ENCODE measurements around the gene NPAS3.

The NPAS3 gene

DNA sequence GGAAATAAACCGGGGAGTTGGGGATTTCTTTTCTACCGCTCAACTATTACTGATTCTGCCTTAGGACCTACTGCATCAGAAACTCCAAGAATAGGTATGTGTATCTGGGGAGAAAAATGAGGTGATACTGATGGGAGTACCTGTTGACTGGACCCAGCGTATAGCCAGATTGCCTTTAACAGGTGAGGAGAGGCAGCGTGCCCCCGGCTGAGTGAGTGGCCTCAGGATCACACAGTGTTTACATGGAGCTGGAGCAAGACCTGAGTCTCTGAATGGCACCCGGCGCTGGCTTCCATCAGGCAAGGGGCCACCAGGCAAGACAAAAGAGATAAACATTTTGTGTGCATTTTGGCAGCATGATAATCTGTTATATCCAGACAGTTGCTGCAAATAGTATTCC, 516.0 kb downstream of the NPAS3 start:
- no peak for DNase-seq

DNA sequence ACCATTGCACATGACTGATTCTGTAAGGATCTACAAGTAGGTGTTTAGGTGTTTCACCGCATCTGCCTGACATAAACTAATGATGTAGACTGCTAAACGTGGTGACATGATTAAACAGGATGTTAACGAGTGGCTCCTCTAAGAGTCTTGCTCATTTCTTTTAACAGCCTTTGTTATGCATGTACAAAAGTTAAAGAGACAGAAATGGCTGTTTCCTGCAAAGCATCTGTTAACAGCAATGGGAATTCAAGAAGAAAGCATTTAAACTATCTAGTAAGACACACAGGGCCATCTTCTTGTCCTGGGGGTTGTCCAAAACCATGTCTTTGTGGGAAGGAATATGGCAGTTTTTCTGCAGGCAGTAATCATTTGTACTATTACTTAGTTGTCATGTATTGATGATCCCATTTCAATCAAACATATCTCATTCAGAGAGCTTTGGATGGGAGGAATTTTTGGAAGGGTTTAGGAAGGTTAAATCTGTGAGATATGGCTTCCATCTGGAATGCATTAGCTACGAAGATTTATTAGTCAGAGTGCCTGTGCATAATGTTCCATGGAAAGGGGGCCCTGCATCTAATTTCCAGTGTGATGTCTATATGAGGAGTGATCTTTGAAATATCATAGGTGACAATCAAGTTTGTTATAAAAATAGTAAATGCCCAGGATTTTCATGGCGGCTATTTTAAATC, 517.1 kb downstream of the NPAS3 start:
- no peak for DNase-seq

DNA sequence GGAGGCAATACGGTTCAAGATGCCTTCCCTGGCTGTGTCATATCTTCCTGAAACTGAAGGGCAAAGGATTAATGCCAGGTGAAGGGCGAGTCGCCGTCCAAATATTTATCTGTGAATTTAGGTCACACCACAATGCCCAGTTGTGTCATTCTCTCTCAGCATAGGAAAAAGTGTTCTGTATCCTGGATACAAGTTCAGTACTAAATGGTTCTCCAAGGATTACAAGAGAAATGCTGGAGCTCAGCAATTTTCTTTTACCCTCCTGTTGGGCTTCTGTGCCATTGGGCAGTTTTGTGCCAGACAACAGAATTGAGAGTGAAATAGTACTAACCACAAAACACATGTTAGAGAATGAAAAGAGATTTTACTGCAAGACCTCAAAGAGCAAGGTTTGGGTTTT, 518.3 kb downstream of the NPAS3 start:
- DNase-seq, result no peak

DNA sequence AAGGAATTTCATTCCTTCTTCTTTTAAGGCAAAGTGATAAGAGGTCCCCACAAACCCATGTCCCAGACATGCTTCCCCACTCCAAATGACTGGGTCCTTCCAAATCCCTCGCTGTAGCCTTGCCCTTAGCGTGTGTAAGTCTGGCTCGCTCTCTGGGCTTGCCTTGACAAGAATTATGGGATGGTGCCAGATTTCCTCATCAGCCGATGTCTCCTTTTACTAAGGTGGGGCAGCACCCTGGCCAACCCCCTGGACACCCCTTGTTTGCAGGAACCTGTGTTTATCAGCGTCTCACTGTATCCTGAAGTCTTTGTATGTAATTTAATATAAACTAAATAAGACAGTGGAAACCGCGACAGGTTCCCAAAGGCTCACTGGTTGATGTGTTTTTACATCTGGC, 518.9 kb downstream of the NPAS3 start:
- DNase-seq, result no peak

DNA sequence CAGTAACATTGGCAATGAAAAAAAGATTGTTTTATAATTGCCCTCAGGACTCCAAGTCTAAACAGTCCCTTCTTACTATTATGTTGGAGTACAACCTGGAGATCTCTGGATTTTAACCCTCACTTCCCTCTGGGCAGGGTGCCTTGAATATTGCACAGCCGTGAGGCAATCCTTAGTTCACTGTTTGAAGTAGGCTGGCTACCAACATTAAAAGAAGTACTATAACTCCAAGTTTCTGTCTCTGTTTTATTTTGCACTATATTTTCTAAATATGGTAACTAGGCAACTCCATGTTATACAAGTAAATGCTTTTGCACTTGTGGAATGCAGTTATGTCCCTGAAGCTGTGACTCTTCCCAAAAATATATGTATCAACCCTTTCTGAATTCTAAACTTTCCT, 521.5 kb downstream of the NPAS3 start:
- DNase-seq, result no peak

DNA sequence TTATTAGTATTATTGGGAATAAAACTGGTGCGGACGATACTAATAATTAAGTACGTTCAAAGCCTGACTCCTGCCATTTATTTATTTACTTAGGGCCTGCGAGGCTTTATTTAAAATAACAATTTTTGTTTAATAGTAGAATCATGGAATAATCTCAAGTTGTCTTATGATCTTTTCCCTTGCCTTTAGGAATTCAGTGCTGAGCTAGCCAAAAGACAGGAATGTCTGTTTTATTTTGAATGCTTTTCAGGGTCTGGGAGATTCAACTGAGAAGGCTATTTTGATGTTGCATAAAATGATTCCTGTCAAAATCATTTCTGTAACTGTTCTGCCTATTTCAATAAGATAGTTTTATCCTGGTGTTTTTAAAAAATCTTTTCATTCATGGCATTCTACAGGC, 522.4 kb downstream of the NPAS3 start:
- no peak for DNase-seq

DNA sequence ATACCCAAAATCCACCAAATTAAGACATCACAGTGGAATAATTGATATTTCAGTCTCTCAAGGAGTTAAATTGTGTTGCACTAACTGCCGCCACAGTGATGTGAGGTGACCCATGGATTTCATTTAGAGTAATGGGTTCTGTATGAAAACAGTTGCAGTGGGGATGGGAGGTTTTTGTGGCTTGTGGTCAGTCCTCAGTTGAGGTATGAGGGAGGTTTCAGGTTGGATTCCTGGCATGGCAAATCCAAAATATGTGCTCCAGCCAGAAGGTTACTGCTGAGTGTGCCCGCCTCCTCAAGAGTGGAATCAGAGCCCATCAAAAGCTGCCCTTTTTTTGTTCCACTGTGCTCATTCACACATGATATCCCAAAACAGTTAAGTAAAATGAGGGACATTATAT, 525.1 kb downstream of the NPAS3 start:
- no peak for DNase-seq

DNA sequence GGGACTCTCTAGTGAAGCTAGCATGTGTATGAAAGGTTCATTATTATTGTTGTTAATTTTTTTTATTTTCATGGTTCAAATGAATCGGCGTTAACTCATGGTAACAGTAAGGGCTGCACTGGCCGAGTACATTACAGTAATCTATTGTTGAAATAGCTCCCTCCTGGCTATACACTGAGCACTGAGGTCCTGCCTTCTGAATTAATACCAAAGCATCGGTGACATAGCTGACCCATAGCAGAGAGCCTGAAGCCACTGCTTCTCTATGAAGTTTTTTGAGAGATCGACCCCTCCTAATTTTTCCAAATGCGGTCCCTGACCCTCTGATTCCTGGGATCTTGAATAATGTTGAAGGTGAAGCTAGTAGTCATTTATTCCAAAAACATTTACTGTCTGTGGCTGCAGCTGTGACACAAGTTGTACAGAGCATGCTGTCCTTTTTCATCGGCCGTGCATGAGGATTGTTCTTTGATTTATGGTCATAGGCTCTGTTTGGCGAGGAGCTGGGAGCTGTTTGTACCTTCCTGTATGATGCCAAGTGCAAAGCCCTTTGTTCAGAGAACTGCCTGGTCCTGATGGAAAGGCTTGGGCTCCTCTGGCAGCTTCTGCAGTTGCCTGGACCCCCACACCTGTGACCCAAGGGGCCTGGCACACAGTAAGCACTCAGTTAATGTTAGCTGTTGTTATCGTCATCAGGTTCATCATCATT, 525.7 kb downstream of the NPAS3 start:
- DNase-seq, result no peak

DNA sequence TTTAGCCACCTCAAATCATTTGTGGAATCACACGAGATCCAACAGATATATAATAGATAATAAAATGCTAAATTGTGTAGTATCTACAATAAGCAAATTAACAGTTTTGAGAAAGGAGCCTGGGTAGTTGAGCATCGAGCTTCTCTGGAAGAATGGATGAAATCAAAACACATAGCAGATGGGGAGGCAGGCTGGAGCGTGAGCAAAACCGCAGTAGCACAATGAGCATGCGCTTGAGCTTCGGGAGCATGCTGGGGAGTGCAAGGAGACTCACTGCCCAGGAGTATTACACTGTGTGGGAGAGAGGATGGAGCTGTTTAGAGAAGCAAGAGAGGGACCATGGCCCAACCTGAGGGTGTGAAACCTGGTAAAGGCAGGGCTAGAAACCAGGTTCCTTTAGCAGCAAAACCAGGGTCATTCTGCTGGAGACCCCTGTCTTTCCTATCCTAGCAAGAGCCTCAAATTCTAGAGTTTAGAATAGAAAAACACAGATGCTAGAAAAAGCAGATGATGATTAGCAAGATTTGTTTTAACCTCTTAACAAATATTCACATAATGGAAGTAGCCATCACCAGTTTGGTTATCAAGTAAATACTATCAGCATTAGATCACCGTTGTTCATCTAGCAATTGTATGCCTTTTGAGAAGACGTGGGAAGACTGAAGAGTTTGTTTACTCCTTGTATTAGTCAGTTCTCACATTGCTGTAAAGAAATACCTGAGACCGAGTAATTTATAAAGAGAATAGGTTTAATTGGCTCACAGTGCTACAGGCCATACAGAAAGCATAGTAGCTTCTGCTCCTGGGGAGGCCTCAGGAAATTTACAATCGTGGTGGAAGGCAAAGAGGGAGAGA, 527.4 kb downstream of the NPAS3 start:
- no peak for DNase-seq

DNA sequence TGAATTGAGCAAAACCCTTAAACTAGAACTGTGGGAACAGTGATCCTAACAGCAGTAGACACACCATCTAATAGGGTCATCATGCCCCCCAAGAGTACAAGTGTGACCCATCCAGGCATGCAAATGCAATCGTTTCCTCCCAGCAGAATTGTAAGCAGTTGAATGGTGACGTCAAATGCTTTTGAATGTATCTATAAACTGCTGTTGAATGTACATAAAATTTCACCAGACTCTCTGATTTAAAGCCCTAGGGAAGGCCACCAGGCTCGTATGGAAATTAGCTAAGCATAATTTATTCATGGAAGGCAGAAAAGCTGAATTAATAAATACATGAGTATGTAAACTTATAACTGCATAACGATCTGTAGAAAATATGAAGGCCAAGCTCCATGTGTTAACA, 529.3 kb downstream of the NPAS3 start:
- no peak for DNase-seq

DNA sequence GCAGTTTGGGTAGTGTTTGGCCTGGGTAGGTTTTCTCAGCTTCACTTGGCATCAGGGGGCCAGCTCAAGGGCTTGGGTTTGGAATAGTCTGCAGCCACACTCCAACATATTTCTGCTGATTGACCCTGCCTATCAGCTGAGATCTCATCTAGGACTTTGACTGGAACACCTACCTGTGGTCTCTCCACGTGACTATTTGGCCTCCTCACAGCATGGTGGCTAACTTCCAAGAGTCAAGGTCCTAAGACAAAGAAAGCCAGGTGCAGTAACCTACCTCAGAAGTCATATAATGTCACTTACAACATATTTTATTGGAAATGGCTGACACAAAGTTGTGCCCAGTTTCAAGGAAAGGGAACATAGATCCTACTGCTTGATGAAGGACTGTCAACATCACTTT, 531.2 kb downstream of the NPAS3 start:
- no peak for DNase-seq

DNA sequence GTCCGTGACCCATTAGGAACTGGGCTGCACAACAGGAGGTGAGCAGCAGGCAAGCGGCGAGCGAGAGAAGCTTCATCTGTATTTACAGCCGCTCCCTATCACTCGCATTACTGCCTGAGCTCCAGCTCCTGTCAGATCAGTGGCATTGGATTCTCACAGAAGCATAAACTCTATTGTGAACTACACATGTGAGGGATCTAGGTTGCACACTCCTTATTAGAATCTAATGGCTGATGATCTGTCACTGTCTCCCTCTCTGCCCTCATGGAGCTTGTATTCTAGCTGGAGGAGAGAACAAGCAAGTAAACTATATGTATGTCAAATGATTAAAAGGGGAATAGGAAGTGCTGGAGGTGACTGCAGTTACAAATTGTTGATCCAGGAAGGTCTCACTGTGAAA, 533.1 kb downstream of the NPAS3 start:
- DNase-seq, result no peak

DNA sequence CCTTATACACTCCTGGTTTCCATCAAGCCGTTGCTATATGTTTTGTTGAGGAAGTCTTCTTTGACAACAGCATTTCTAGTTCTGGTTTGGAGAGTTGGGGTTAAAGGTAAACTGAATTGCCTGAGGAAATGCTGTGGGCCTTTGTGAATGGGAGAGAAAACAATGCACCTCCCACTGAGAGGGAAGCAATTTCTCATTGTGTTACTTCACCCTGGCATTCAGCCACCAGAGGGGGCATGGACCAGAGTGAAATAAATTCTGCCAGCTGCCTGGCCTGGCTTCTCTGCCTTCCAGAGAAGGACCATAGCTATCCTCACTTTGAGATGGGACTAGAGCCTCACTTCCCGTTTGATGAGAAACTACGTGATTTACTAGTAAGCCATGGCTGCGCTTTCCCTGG, 536.9 kb downstream of the NPAS3 start:
- DNase-seq, result peak; percentile 15

DNA sequence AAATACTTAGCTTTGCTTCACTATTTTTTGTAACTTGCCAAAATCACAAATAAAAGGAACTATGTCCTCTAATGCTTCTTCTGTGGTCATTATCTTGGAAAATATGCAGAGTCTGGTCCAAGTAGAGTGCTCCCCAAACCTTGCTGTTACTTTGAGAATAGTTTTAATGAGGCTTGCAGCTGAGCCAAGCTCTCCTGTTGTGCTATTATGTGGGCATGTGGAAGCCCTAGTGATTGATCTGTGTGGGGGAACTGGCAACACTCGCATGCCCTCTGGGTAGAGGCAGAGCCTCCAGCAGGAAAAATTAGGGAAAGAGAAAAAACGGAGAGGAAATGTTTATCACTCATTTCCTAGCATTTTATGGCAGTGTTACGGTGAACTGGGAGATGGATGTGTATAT, 539.1 kb downstream of the NPAS3 start:
- no peak for DNase-seq

DNA sequence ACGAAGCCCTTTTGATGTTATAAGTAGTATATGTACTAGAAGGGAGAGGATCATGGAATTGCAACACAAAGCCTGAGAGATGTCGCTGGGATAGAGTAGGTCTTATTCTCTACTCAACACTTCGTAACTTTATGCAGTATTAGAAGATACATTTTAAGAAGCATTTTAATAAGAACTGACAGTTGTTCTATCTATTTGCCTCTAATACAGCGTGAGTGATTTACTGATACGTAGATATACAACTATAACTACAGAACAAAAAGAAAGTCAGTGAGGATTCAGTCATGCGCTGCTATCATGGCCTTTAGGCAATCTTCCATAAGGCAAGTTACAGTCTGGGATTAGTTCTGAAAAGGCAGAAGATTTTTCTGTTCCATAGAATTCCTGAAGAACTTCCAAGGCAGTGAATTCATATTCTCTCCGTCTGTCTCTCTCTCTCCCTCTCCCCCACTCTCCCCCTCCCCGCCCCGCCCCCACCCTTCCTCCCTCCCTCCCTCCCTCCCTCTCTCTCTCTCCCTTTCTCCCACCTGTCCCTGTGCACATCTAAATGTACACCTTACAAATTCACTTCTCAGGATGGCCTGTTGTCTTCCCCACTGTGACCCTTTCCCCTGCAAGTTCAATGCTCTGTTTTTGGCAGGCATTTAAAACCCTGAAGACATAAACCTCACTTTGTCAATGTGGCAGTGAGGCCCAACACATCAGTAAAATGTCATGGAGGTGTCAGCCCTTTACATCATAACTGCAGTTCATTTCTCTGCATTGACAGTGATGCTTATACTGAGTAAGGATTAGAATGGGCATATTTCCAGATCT, 541.6 kb downstream of the NPAS3 start:
- no peak for DNase-seq

DNA sequence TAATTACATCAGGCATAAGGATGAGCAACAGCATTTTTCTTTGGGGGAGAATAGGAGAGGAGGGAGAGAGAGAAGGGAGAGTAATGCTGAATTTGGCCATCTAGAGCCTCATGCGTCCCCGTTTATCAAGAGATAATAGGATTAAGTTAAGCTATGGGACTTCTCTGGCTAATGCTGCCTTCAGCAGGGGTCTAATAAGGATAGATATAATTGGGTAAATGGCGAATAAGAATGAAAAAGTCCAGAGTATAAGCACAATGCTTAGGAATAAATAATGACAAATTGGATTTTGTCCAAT, 542.2 kb downstream of the NPAS3 start:
- no peak for DNase-seq

DNA sequence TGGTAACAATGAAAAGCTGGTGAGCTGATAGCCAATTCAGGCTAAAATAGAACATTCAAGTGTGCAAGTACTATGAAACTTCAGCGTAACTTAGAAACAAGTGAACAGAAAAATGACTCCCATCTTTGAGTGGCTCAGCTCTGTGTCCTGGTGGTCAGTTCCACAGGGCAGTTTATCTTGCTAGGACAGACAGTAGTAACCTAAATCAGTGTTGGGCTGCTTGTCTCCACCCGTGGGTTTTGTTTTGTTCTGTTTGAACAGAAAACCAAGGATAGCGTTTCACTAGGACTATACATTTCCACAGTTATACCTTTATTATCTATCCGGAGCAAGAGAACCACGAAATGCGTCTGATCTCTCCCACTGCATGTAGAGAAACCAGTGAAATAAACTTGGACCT, 544.4 kb downstream of the NPAS3 start:
- DNase-seq, result no peak

DNA sequence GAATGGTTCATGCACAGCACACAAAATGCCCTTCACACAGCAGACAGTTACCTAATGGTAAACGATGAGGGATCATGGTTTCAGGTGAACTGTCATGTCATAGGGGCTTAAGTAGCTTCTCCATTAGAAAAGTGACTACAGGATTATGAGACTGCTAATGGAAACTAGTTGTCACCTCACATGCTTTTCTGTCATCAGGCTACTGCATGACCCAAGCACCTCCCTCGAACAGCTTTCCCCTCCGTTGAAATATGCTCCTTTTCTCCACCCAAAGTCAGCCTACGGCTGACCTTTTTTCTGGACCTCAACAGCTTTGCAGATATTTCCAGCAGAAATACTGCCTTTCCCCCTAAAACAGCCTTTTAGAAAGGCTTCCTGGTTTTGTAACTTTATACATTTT, 544.9 kb downstream of the NPAS3 start:
- no peak for DNase-seq

DNA sequence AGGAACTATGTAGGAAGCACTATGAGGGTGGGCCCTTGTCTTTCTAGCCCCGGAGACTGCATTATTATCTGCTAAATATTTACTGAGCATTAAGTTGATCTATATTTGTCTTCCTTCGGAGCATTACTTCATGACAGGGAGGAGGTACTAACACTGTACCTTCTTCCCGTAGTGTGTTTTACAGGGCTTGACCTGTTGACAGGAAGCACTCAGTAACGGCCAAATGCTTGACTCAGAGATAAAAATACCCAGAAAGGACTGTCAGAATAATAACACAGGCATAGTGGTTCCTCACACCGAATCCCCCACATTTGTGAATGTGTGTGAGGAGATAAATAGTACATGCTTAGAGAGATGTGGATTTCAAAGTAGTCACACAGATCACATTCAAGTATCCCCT, 545.6 kb downstream of the NPAS3 start:
- DNase-seq, result no peak

DNA sequence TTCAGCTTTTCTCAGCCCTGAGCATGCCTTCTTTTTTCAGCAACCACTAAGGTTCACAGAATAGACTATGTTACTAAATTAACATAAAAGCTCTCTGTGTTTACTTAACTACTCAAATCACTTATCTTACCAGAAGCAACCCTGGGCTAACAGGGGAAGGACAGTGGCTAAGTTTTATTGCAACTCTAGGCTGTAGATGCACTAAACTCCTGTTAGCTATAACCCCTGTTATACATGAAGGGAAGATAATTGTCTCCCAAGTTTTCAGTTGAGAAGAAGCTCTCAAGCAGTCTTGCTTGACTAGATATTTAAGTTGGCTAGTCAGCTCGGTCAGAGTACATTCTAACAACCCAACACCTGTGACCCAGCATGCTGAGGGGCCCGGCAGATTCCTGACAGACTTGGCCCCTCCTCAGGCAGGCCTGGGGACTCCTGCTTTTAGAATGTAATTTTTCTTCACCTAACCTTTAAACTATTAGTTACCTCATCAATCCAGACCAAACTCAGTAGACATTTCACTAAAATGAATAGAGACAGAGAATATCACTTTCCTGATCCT, 547.7 kb downstream of the NPAS3 start:
- no peak for DNase-seq

DNA sequence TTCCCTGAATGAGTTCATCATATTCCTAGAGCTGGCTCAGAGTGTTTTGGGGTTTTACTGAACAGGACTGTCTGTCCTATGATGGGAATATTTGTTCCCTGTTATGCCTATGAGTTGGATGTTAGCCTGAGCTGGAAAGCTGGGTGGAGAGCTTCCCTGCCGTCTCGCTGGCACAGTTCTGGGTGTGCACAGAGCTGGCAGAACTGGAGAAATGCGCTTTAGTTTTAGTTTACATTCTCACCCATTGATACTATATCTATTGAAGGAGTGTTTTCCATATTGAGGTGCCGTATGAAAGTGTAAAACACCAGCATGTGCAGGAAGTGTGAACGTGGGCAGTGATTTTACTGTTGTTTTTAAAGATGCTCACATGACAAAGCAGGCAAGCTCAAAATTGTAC, 549.9 kb downstream of the NPAS3 start:
- no peak for DNase-seq

DNA sequence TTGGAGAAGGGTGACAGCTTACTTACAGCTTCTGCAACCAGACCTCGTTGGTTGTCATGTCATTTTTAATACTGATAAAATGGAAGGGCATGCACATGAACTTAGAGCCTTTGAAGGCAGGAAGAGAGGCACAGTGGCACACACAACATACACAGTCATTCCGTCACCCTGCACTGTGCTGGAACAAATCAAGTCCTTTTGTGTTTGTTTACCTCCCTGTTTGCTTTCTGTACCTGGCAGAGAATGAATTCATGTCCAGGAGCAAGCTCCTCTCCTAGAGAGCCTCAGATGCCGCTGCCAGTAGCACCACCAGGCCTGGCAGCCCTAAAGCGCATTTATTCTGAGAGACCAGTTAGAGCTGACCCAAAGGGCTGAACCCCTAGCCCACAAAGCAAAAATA, 551.9 kb downstream of the NPAS3 start:
- no peak for DNase-seq

DNA sequence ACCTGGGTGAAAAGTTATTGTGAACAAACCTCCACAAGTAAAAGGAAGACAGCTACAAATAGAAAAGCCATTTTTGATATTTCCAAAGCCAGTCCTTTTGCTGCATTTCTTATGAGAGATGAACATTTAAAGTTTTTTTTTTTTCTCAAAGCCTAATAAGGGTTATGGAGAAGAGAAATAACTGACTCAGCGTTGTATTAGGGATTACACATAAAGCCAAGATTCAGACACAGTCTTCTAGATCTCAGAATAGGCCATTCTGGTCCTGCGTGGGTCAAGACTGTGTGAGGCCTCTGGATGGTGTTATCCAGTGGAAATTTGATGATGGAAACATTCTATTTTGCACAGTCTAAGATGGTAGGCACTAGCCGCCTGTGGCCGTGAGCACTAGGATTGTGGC, 552.4 kb downstream of the NPAS3 start:
- DNase-seq, result no peak

All from suppressor macrophage treated with lipopolysaccharide for 4 hours (primary cell).